IMR-90 (cell line): ENCODE results near the gene SPON1. TPM values are rescaled to one million over a fixed set of nuclear protein-coding genes. Genes with fewer than 3 reads are reported as not detected.

Experiments used
- ATAC-seq: fragments of 200-7000 bp; cut with Tn5 transposase; 2 replicates; pipeline ENCODE4 v1.9.1; 2020; ENCODE audit warnings: low read depth, mild to moderate bottlenecking, moderate library complexity
- BruUV-seq: library from RNA; stranded (reverse); fragments of 400-500 nt; replicated peaks from 2 replicates; lab custom pipeline; 2021; lab: Mats Ljungman, UMichigan
- CTCF ChIA-PET: fragments of 300-600 bp; formaldehyde crosslinking; extraction: SDS; loops from one replicate; lab custom pipeline; 2021; ENCODE audit warnings: antibody characterized with exemption; lab: Yijun Ruan, JAX
- POLR2A ChIA-PET: fragments of 300-600 bp; sonication (Branson Sonifier 250); formaldehyde crosslinking; loops from one replicate; lab custom pipeline; 2022; ENCODE audit warnings: antibody characterized with exemption; ENCODE audit not compliant: unreplicated experiment; lab: Charles Lee
- DNase-seq: peaks from one replicate; pipeline ENCODE4 v3.0.0; 2013
- H2AFZ ChIP-seq: replicated peaks from 2 replicates; pipeline ENCODE3; 2013; ENCODE audit warnings: low read length, mild to moderate bottlenecking; ENCODE audit not compliant: poor library complexity
- H2AK5ac ChIP-seq: 2 replicates; pipeline ENCODE4 v1.6.1; 2013; ENCODE audit warnings: low read depth, low read length, inconsistent platforms
- H2AK9ac ChIP-seq: replicated peaks from 2 replicates; pipeline ENCODE3; 2013; ENCODE audit warnings: mild to moderate bottlenecking, low read depth, low read length, moderate library complexity; ENCODE audit not compliant: poor library complexity
- H2BK120ac ChIP-seq: 2 replicates; pipeline ENCODE4 v1.6.1; 2013; ENCODE audit warnings: low read depth, low read length, inconsistent platforms
- H2BK15ac ChIP-seq: 3 replicates; pipeline ENCODE4 v1.6.1; 2013; ENCODE audit warnings: low read depth, low read length, inconsistent platforms
- H2BK20ac ChIP-seq: 2 replicates; pipeline ENCODE4 v1.6.1; 2013; ENCODE audit warnings: low read depth, mild to moderate bottlenecking, inconsistent platforms, low read length, moderate library complexity
- H2BK5ac ChIP-seq: 2 replicates; pipeline ENCODE4 v1.6.1; 2013; ENCODE audit warnings: mild to moderate bottlenecking, low read depth, low read length, inconsistent platforms; ENCODE audit not compliant: poor library complexity, severe bottlenecking
- H3K14ac ChIP-seq: replicated peaks from 2 replicates; pipeline ENCODE4 v1.6.1; 2013; ENCODE audit warnings: low read depth, low read length, inconsistent platforms
- H3K18ac ChIP-seq: 2 replicates; pipeline ENCODE4 v1.6.1; 2013; ENCODE audit warnings: low read depth, low read length, control low read depth
- H3K23ac ChIP-seq: 2 replicates; pipeline ENCODE4 v1.6.1; 2013; ENCODE audit warnings: low read depth, low read length, inconsistent platforms
- H3K27ac ChIP-seq: 2 replicates; pipeline ENCODE4 v1.5.1; 2013; ENCODE audit warnings: mild to moderate bottlenecking, control low read depth, low read length; ENCODE audit not compliant: insufficient read depth
- H3K27me3 ChIP-seq: 2 replicates; pipeline ENCODE4 v1.6.1; 2013; ENCODE audit warnings: low read length; ENCODE audit not compliant: control insufficient read depth, insufficient read depth
- H3K36me3 ChIP-seq: 2 replicates; pipeline ENCODE4 v1.6.1; 2013; ENCODE audit warnings: low read length, mixed read lengths; ENCODE audit not compliant: control insufficient read depth, insufficient read depth
- H3K4ac ChIP-seq: 2 replicates; pipeline ENCODE4 v1.6.1; 2013; ENCODE audit warnings: low read depth, low read length, inconsistent platforms
- H3K4me1 ChIP-seq: 2 replicates; pipeline ENCODE4 v1.6.1; 2013; ENCODE audit warnings: low read length, mixed read lengths; ENCODE audit not compliant: control insufficient read depth, insufficient read depth
- H3K4me2 ChIP-seq: 2 replicates; pipeline ENCODE4 v1.6.1; 2013; ENCODE audit warnings: low read depth, mild to moderate bottlenecking, control low read depth, low read length, moderate library complexity
- H3K4me3 ChIP-seq: 2 replicates; pipeline ENCODE4 v1.5.1; 2013; ENCODE audit warnings: low read depth, mild to moderate bottlenecking, control low read depth, low read length, moderate library complexity; ENCODE audit not compliant: insufficient read depth
- H3K56ac ChIP-seq: 2 replicates; pipeline ENCODE4 v1.6.1; 2013; ENCODE audit warnings: low read length, inconsistent platforms; ENCODE audit not compliant: insufficient read depth; ENCODE audit errors: extremely low read depth
- H3K79me1 ChIP-seq, 2 experiments: 2 replicates each; pipeline ENCODE4 v1.6.1; 2013; ENCODE audit warnings: low read length in 2 of 2, inconsistent platforms in 1 of 2, low read depth in 1 of 2
- H3K9ac ChIP-seq: 2 replicates; pipeline ENCODE4 v1.6.1; 2013; ENCODE audit warnings: low read depth, low read length, control low read depth
- H3K9me1 ChIP-seq: 2 replicates; pipeline ENCODE4 v1.6.1; 2013; ENCODE audit warnings: low read length, inconsistent platforms; ENCODE audit not compliant: insufficient read depth
- H3K9me3 ChIP-seq: 2 replicates; pipeline ENCODE4 v1.6.1; 2013; ENCODE audit warnings: low read length; ENCODE audit not compliant: control insufficient read depth, insufficient read depth
- H4K20me1 ChIP-seq: 2 replicates; pipeline ENCODE4 v1.6.1; 2013; ENCODE audit warnings: low read length, inconsistent platforms; ENCODE audit not compliant: insufficient read depth
- H4K5ac ChIP-seq: 2 replicates; pipeline ENCODE4 v1.6.1; 2013; ENCODE audit warnings: mild to moderate bottlenecking, low read depth, low read length, control low read depth
- H4K8ac ChIP-seq, 2 experiments: 2 replicates each; pipeline ENCODE4 v1.6.1; 2013; ENCODE audit warnings: low read depth in 2 of 2, low read length in 2 of 2, control low read depth in 1 of 2, inconsistent platforms in 1 of 2
- H4K91ac ChIP-seq: 2 replicates; pipeline ENCODE4 v1.6.1; 2013; ENCODE audit warnings: low read depth, low read length, inconsistent platforms; ENCODE audit not compliant: insufficient read depth
- ELK1 ChIP-seq: fragments of 150-350 bp; IDR thresholded peaks from 2 replicates; pipeline ENCODE4 v1.6.1; 2016; ENCODE audit warnings: low read depth, mild to moderate bottlenecking, low read length, moderate library complexity, borderline replicate concordance
- MAFK ChIP-seq: IDR thresholded peaks from 2 replicates; pipeline ENCODE4 v1.6.1; 2012; ENCODE audit warnings: low read depth, low read length, improper control_type of control experiment
- MAZ ChIP-seq: IDR thresholded peaks from 2 replicates; pipeline ENCODE4 v1.6.1; 2012; ENCODE audit warnings: low read depth, mild to moderate bottlenecking, low read length, improper control_type of control experiment, moderate library complexity, borderline replicate concordance
- RAD21 ChIP-seq: IDR thresholded peaks from 2 replicates; pipeline ENCODE4 v1.6.1; 2012; ENCODE audit warnings: low read length, improper control_type of control experiment
- WGBS, 2 experiments: methylation state at CpG; one replicate each; pipeline versions ENCODE4 v1.1.5 to v1.1.7; 2013; ENCODE audit warnings: missing lambda C conversion rate in 2 of 2; ENCODE audit not compliant: insufficient read length in 1 of 2; ENCODE audit errors: extremely low coverage in 2 of 2; 5-methylcytosine and 5-hydroxymethylcytosine counted together
- dilution Hi-C: fragments of 300-500 bp; cut with HindIII; formaldehyde crosslinking; loops from one replicate; pipeline ENCODE4 v1.14.3; 2018; ENCODE audit warnings: low sequenced_read_pairs; ENCODE audit not compliant: unreplicated experiment
- in situ Hi-C: fragments of 300-500 bp; cut with MboI; formaldehyde crosslinking; loops from 3 replicates; pipeline ENCODE4 v1.14.3; 2019; ENCODE audit warnings: low sequenced_read_pairs, inconsistent platforms, mixed read lengths
- intact Hi-C: fragments of 100-400 bp; cut with micrococcal nuclease; formaldehyde crosslinking; loops from 2 replicates; pipeline ENCODE4 v1.10.0; 2022
- polyA plus RNA-seq, 3 experiments: library from polyadenylated mRNA; depleted of rRNA; stranded (reverse); fragments of >200 nt; gene quantifications; 2 replicates each; pipeline ENCODE4 v1.2.3, GENCODE V29; 2012; ENCODE audit warnings: low replicate concordance in 1 of 3
- total RNA-seq: library from RNA; depleted of rRNA; stranded (reverse); fragments of >200 nt; gene quantifications from 2 replicates; pipeline ENCODE4 v1.2.3, GENCODE V29; 2012

SPON1 gene
- total and polyA plus RNA-seq, 2 of the 4 experiments (the other 2 are of a cell fraction) = 0.62 to 0.72 TPM

GRCh38 chr11:14242187-14242586 lies 279.7 kb downstream of the SPON1 start:
- Histone ChIP-seq H2BK120ac (no peak overlapping the region), H3K23ac (no peak overlapping the region), H3K4me2 (no peak overlapping the region), H3K27me3 (peaks cover 31% of the 10 kb centered on the region), H3K18ac (no peak overlapping the region), H3K9ac (no peak overlapping the region), H2AK5ac (no peak overlapping the region), H2BK15ac (no peak overlapping the region), H4K8ac (no peak overlapping the region), H3K4me1 (no peaks in the 10 kb centered on the region), H3K4ac (no peak overlapping the region), H2BK5ac (no peak overlapping the region), H4K20me1 (no peaks in the 10 kb centered on the region), H3K27ac (no peak overlapping the region), H3K4me3 (no peak overlapping the region), H3K9me1 (no peaks in the 10 kb centered on the region), H3K79me1 (no peaks in the 10 kb centered on the region), H3K36me3 (no peaks in the 10 kb centered on the region), H3K14ac (no peak overlapping the region), H3K9me3 (no peaks in the 10 kb centered on the region), H2BK20ac (no peak overlapping the region), H4K5ac (no peak overlapping the region), H2AK9ac (no peak overlapping the region), H2AFZ (peak overlapping the region; percentile 26), H4K91ac (no peak overlapping the region), H3K56ac (no peak overlapping the region)
- 33% methylated on average over 1 of the region's 4 CpGs; no CpG with 5 or more reads in 1 of the 2 experiments for WGBS, 2 experiments
- ATAC-seq (no peak), DNase-seq (no peak)
- POLR2A ChIA-PET = no interaction called here
- CTCF ChIA-PET = no interaction called here
- dilution Hi-C loops = no loop called here
- intact Hi-C loops = no loop called here
- in situ Hi-C loops = loop anchor here (10.0 kb wide), 1 partner anchor 467 kb away; no protein-coding TSS in a partner anchor
- no TSS peak for BruUV-seq
- TF ChIP-seq MAFK = no peak
- no peak for TF ChIP-seq ELK1
- no peak for TF ChIP-seq RAD21
- no peak for TF ChIP-seq MAZ
